GM21786 (cell line): Measurements from ENCODE around the gene TMEM37.

ENCODE experiments used
- ATAC-seq: cut with Tn5 transposase; IDR thresholded peaks from one replicate; pipeline ENCODE4 v1.9.1; 2021; ENCODE audit not compliant: unreplicated experiment

The TMEM37 gene

GRCh38 chr2:119451336-119452050 lies 19.8 kb downstream of the TMEM37 start:
- ATAC-seq, result no peak

- ATAC-seq, result no peak
Observed at GRCh38 chr2:119453972-119454593, 22.4 kb downstream of the TMEM37 start.

GRCh38 chr2:119455066-119455718 lies 23.5 kb downstream of the TMEM37 start:
- peak; percentile 74 for ATAC-seq

- ATAC-seq, result no peak
Observed at GRCh38 chr2:119460076-119460475, 28.4 kb downstream of the TMEM37 start.

DNA sequence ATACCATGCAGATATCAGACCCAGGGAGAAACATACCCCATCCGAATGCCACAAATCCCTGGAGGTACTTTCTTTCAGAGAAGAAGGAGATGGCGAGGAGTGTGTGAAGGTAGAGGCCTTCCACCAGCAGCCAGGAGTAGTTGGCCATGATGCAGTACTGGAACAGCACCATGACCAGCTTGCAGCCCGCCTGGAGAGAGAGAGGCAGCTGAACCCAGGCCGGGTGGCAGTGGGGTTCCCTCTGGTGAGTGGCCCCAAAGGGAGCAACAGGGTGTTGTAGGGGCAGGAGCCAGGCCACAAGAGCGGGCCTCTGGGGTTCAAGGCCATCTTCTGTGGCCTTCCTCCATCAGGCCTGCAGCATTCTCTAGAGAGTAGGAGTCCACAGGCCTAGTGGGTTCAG lies 30.2 kb downstream of the TMEM37 start:
- no peak for ATAC-seq

DNA sequence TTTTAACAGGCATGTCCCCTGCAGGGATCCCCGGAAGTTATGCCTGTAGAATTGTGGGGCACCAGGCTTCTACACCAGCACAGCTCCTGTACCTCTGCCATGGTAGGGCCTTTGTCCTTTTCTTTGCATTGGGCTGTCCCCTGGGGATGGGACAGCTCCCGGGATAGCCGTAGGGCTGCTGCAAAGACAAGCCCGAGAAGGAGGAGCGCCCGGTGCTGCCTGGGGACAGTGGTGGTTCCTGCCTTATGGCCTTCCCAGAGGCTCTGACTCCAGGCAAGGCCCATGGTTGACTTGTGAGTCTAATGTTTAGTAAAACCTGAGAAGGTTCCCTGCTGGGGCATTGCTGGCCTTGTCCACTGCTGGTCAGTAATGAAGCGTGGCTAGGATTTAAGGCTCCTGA lies 30.9 kb downstream of the TMEM37 start:
- no peak for ATAC-seq

DNA sequence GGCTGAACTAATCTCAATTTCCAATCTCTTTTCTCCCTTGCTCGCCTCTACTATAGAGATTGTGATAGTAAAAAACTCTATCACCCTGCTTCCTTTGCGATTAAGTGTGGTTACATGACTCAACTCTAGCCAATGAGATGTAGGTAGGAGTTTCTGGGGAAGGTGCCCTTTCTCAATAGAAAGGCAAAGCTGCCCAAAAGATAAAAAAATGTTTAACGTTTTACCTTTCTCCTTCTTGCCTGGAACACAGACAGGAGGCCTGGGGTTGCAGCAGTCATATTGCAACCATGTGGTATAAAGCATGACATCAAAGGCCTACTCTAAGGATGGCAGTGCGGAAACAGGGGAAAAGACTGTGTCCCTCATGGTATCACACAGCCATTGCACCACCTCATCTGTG lies 31.5 kb downstream of the TMEM37 start:
- ATAC-seq, result no peak

- no peak for ATAC-seq
Observed at GRCh38 chr2:119463990-119464389, 32.3 kb downstream of the TMEM37 start.

- no peak for ATAC-seq
Observed at GRCh38 chr2:119464981-119465380, 33.3 kb downstream of the TMEM37 start.

DNA sequence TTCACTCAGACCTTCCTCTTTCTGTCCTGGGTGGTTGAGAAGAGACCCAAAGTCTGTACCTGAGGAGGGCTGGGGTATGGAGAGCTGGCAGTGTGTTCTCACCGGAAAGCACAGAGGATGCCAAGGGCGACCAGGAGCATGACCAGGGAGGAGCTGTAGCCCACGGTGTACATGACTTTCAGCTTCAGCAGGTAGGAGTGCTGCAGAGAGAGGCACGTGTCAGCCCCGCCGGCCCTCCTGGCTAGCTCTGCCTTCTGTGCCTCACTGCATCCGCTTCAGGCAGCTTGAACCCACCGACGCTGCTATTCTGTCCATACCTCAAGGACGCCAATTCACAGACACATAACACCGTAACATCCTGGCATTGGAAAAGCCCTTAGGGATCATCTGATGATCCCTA lies 34.0 kb downstream of the TMEM37 start:
- ATAC-seq, result no peak

DNA sequence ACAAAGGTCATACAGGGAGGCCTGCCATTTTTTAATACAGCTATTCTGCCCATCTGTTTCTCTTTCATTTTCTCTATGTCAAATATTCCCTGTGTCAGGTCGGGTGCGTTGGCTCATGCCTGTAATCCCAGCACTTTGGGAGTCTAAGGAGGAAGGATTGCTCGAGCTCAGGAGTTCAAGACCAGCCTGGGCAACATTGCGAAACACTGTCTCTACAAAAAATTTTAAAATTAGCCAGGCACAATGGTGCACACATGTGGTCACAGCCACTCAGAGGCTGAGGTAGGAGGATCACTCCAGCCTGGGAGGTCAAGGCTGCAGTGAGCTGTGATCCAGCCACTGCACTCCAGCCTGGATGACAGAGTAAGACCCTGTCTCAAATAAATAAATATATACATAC lies 34.7 kb downstream of the TMEM37 start:
- no peak for ATAC-seq

GRCh38 chr2:119468154-119468955 lies 36.7 kb downstream of the TMEM37 start:
- ATAC-seq, result no peak

DNA sequence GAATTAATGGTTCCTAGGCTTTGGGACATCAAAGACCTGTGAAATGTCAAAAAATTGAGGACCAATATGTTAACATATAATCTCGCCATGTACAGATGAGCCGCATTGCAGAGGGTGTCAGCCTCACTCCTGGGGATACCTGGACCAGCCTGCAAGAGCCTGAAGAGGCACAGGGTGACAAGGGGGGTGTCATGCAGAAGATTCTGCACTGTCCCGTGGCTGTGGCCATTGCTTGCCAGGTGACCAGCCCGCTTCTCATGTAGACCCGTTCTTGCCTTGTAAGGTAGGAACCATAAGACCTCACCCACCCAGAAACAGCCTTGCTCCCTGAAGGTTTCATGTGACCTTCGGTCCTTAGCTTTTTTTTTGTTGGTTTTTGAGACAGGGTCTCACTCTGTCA lies 37.5 kb downstream of the TMEM37 start:
- no peak for ATAC-seq

DNA sequence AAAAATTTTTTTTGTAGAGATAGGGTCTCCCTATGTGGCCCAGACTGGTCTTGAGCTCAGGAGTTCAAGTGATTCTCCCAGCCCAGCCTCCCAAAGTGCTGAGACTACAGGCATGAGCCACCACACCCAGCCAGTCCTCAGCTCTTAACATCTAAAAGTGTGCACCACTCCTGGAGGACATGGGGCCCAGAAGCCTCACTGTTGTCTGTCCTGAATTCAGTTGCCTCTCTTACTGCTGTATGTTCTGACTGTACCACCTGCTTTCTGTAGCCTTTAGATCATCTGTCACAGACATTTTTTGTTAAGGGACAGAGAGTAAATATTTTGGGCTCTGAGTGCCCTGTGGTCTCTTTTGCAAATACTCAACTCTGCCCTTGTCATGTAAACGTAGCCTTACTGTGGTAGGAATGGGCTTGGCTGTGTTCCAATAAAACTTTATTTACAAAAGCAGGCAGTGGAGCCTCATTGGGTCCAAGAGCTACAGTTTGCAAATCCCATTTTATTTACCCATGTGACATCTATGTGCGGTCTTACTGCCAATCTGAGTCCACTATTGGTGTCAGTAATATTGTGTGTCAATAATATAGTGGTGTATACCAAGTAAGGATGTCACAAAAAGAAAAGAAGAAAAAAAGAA lies 38.1 kb downstream of the TMEM37 start:
- no peak for ATAC-seq

DNA sequence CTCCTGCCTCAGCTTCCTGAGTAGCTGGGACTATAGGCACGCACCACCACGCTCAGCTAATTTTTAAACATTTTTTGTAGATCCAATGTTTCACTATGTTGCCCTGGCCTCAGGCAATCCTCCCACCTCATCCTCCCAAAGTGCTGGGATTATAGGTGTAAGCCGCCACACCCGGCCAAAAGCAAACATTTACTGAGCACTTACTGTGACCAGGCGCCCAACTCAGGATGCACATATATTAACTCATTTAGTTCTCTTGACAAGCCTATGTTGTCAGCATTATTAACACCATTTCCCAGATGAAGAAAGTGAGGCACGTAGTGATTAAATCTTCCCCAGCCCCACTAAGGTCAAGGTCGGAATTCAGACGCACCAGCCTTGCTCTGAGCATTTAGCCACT lies 41.1 kb downstream of the TMEM37 start:
- no peak for ATAC-seq

DNA sequence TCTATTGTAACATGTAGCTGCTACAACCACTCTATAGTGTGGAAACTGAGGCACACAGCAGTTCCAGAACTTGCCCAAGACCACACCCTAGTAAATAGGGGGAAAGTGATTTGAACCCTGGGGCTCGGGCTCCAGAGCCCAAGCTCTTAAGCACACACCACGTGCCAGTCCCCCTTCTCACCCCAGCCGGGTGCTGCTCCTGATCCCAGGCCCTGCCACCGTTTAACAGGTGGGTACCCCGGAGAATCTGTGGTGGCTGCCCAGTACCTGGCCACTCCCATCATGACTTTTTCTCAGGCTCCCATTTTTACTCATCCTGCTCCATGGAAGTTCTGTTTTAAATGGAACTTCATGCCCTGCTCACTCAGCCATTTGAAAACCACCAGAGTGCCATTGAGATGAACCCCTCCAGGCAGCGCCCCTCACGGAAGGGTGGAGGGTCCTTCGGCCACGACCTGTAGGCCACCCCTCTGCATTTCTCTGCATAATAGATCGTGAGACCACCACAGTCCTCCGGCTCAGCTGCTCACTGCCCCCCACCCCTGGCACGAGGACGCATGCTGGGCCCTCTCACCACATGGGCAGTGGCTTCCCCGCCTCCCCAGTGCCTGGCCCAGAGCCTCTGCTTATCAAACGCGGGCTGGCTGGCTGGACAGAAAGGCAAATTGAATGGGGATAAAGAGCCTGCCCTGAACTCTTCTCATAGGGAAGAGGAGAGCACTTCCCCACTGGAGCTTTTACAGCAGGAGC lies 42.1 kb downstream of the TMEM37 start:
- no peak for ATAC-seq

DNA sequence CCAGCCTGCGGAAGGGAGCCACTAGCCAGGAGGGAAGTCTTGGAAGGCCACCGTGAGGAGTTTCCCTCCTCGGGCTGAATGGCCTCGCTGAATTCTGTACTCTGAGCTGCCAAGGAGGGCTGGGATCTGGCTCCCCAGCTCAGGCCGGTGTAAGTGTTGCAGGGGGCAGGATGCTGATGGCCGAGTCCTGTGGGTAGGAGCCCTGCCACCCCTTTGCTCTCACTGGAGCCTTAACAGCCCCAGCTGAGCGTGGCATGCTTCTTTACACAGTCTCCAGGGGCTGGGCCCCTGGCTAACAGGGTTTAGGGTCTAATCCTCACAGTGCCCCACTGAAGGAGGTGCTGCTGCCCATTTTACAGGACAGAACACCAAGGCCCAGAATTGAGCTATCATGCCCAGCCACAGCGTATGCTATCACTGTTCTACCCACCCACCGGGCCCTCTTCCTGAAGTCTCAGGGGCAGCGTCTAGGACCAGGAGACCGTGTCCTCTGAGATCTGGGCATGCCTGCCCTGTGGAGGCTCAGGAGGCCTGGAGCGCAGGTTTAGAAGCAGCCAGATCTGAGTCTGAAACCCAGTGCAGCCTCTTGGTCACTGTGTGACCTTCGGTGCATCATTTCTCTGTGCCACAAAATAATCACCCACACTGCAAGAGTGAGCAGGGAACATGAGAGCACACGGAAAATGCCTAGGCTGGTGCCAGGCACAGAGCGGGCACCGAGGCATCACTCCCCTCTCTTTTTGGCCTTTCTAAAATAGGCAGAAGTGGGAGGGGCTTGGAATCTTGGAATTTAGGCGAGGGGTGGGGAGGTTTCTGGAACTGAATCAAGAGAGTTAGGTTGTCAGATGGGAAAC lies 42.9 kb downstream of the TMEM37 start:
- no peak for ATAC-seq

- no peak for ATAC-seq
Observed at GRCh38 chr2:119475225-119475856, 43.7 kb downstream of the TMEM37 start.

DNA sequence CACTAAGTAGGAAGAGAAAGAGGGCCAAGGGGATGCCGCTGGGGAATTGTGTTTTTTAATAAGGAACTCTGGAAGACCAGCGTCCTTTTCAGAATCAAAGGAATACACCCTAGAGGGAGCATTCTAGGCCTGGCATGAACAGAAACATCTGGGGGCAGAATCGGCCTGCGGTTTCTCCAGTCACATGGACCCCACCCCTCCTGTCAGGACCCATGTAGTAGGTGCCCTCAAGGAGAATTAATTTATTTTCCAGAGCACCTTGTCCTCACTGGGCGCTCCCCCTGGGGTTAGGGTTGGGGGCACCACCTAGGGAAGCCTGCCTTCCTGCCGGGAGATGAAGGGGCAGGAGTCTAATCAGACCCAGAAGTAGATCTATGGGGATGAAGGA lies 44.2 kb downstream of the TMEM37 start:
- no peak for ATAC-seq
